Mucosa of descending colon (tissue), 3 donors: Measurements from ENCODE around the gene SPECC1. TPM values are rescaled to one million over a fixed set of nuclear protein-coding genes. Genes with fewer than 3 reads are reported as not detected.

Experiments
- ATAC-seq: fragments of 200-7000 bp; cut with Tn5 transposase; one replicate; pipeline ENCODE4 v1.9.1; 2020; ENCODE audit warnings: mild to moderate bottlenecking, moderate library complexity
- DNase-seq, 3 donors: peaks; one replicate each; pipeline ENCODE4 v3.0.0-alpha.2; 2020
- H3K36me3 ChIP-seq: fragments of 200-600 bp; one replicate; pipeline ENCODE4 v1.8.0; 2021; ENCODE audit warnings: low read depth, mild to moderate bottlenecking
- H3K4me1 ChIP-seq: fragments of 200-600 bp; one replicate; pipeline ENCODE4 v1.8.0; 2021; ENCODE audit warnings: low read depth, mild to moderate bottlenecking
- H3K4me3 ChIP-seq: fragments of 200-600 bp; one replicate; pipeline ENCODE4 v1.8.0; 2021; ENCODE audit warnings: mild to moderate bottlenecking
- H3K9me3 ChIP-seq: fragments of 200-600 bp; one replicate; pipeline ENCODE4 v1.8.0; 2021; ENCODE audit warnings: mild to moderate bottlenecking
- intact Hi-C, 2 donors: fragments of 100-400 bp; cut with DNase I in 1 of 2; cut with micrococcal nuclease in 1 of 2; formaldehyde crosslinking; loops; one replicate each; pipeline versions ENCODE4 v1.11.0 to v1.11.1; 2022; cut with DNase I, micrococcal nuclease
- total RNA-seq, 3 donors: library from RNA; stranded (reverse); fragmentation: NEBNext Ultra II Directional in 2 of 3; extraction: Animal tissue kit (Norgen Biotek cat#: 25700) in 2 of 3; gene quantifications; one replicate each; pipeline versions ENCODE4 v1.2.1 to v1.2.4, GENCODE V29; 2021 to 2023
- TF ChIP-seq, protein P1 (sequence below): fragments of 200-600 bp; IDR thresholded peaks from one replicate; pipeline ENCODE4 v1.8.0; 2022; ENCODE audit warnings: antibody characterized with exemption, mild to moderate bottlenecking
- donor health status: DM: no; HTN: no; CAD: no; lungs with moderate emphysema.
- donor health status: DM: no; HTN: no; CAD: no.
- donor health status: DM: no; HTN: yes; CAD: no.

The SPECC1 gene
- total RNA-seq, 3 donors from 2014 or later = 36.2 to 86.3 (median 85.7) TPM

- no peak overlapping the region for H3K4me3 ChIP-seq
- H3K36me3 ChIP-seq = no peaks in the 10 kb centered on the region
- TF ChIP-seq, protein P1, sequence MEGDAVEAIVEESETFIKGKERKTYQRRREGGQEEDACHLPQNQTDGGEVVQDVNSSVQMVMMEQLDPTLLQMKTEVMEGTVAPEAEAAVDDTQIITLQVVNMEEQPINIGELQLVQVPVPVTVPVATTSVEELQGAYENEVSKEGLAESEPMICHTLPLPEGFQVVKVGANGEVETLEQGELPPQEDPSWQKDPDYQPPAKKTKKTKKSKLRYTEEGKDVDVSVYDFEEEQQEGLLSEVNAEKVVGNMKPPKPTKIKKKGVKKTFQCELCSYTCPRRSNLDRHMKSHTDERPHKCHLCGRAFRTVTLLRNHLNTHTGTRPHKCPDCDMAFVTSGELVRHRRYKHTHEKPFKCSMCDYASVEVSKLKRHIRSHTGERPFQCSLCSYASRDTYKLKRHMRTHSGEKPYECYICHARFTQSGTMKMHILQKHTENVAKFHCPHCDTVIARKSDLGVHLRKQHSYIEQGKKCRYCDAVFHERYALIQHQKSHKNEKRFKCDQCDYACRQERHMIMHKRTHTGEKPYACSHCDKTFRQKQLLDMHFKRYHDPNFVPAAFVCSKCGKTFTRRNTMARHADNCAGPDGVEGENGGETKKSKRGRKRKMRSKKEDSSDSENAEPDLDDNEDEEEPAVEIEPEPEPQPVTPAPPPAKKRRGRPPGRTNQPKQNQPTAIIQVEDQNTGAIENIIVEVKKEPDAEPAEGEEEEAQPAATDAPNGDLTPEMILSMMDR = no peak
- intact Hi-C loops = no loop called here
- H3K9me3 ChIP-seq = no peaks in the 10 kb centered on the region
- H3K4me1 ChIP-seq = no peaks in the 10 kb centered on the region
- DNase-seq (no peak), ATAC-seq (no peak)
Measured at GRCh38 chr17:20170085-20170484, 160.9 kb downstream of the SPECC1 start.

GRCh38 chr17:20171741-20172365 is 162.7 kb downstream of the SPECC1 start:
- Histone ChIP-seq H3K36me3 (no peaks in the 10 kb centered on the region), H3K4me1 (no peaks in the 10 kb centered on the region), H3K4me3 (no peak overlapping the region), H3K9me3 (no peaks in the 10 kb centered on the region)
- no peak for ATAC-seq
- intact Hi-C loops = no loop called here
- TF ChIP-seq, protein P1 = no peak
- no peak for DNase-seq

DNA sequence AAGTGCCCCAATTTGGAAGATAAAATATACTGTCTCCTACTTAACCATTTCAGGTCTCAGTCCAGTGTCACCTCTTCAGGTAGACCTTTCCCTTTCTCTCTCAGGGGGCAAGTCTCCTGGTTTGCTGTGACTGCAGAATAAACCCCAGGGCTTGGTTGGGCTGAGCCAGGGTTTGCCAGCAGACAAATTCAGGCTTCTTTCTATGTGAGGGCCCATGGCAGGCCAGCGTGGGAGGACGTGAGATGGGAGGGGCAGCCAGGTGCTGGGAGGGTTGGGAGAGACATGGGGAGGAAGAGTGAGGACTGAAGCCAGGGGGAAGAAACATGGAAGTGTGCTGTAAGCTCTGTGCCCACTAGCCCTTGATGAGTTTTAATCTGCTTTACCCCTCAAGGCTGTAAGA is 163.2 kb downstream of the SPECC1 start:
- TF ChIP-seq, protein P1 = no peak
- intact Hi-C loops = no loop called here
- H3K4me1 ChIP-seq = no peaks in the 10 kb centered on the region
- ATAC-seq = no peak
- no peak for DNase-seq
- H3K4me3 ChIP-seq = no peak overlapping the region
- no peaks in the 10 kb centered on the region for H3K36me3 ChIP-seq
- H3K9me3 ChIP-seq = no peaks in the 10 kb centered on the region

- no peaks in the 10 kb centered on the region for H3K9me3 ChIP-seq
- no peaks in the 10 kb centered on the region for H3K4me1 ChIP-seq
- H3K36me3 ChIP-seq = no peaks in the 10 kb centered on the region
- TF ChIP-seq, protein P1 = no peak
- no peak for DNase-seq
- no peak for ATAC-seq
- intact Hi-C loops = no loop called here
- no peak overlapping the region for H3K4me3 ChIP-seq
Measured at GRCh38 chr17:20173091-20173490, 163.9 kb downstream of the SPECC1 start.

- ATAC-seq (no peak), DNase-seq (no peak)
- Histone ChIP-seq H3K9me3 (no peaks in the 10 kb centered on the region), H3K4me1 (no peaks in the 10 kb centered on the region), H3K36me3 (no peaks in the 10 kb centered on the region), H3K4me3 (no peak overlapping the region)
- TF ChIP-seq, protein P1 = no peak
- intact Hi-C loops = no loop called here
Measured at GRCh38 chr17:20174588-20175265, 165.6 kb downstream of the SPECC1 start.
